Endothelial cell of umbilical vein (primary cell): ENCODE data around the gene IFITM10. TPM values are rescaled to one million over a fixed set of nuclear protein-coding genes. Genes with fewer than 3 reads are reported as not detected.

ENCODE experiments used
- BruUV-seq: library from RNA; stranded (reverse); fragments of 400-500 nt; replicated peaks from 2 replicates; lab custom pipeline; 2021; lab: Mats Ljungman, UMichigan
- CTCF ChIA-PET: fragments of 300-600, 350-600 bp; sonication (Branson Sonifier 250); formaldehyde crosslinking; loops from one replicate; lab custom pipeline; 2021; ENCODE audit warnings: antibody characterized with exemption, inconsistent platforms; lab: Charles Lee
- POLR2A ChIA-PET: fragments of 300-600, 350-600 bp; sonication (Branson Sonifier 250); formaldehyde crosslinking; loops from one replicate; lab custom pipeline; 2021; ENCODE audit warnings: antibody characterized with exemption, inconsistent platforms; lab: Charles Lee
- DNase-seq: peaks from one replicate; pipeline ENCODE4 v3.0.0-alpha.2; 2011; ENCODE audit warnings: low read depth, low spot score
- FAIRE-seq: peaks from 2 replicates; lab custom pipeline; 2011; peaks lifted over from hg19 to GRCh38; lab: Jason Lieb, UNC
- H2AFZ ChIP-seq: 2 replicates; pipeline ENCODE4 v1.6.0; 2012; ENCODE audit warnings: low read depth, low read length, control low read depth, inconsistent platforms
- H3K27ac ChIP-seq: 2 replicates; pipeline ENCODE4 v1.5.1; 2011; ENCODE audit warnings: low read depth, mild to moderate bottlenecking, control low read depth, low read length, moderate library complexity; ENCODE audit not compliant: insufficient read depth
- H3K27me3 ChIP-seq, 2 experiments: 2 replicates each; pipeline versions ENCODE4 v1.6.0 to v1.6.1; 2011; ENCODE audit warnings: low read length in 2 of 2, mixed read lengths in 1 of 2; ENCODE audit not compliant: control insufficient read depth in 2 of 2, insufficient read depth in 2 of 2
- H3K36me3 ChIP-seq, 2 experiments: 2 replicates in 1 of 2; 3 replicates in 1 of 2; pipeline ENCODE4 v1.5.1; 2011; ENCODE audit warnings: low read length in 2 of 2, mild to moderate bottlenecking in 1 of 2, moderate library complexity in 1 of 2; ENCODE audit not compliant: control insufficient read depth in 2 of 2, insufficient read depth in 2 of 2; ENCODE audit errors: extremely low read depth in 1 of 2
- H3K4me1 ChIP-seq: 3 replicates; pipeline ENCODE4 v1.5.1; 2011; ENCODE audit warnings: mild to moderate bottlenecking, low read length; ENCODE audit not compliant: control insufficient read depth, insufficient read depth; ENCODE audit errors: extremely low read depth
- H3K4me2 ChIP-seq: 2 replicates; pipeline ENCODE4 v1.6.1; 2011; ENCODE audit warnings: low read length, control low read depth, mixed read lengths; ENCODE audit not compliant: insufficient read depth
- H3K4me3 ChIP-seq, 3 experiments: fragments of 200-600 bp in 1 of 3; sonication (generic), shearing (Covaris generic) in 1 of 3; replicated peaks in 1 of 3; 2 replicates each; pipeline ENCODE4 v1.5.1; 2011 to 2016; ENCODE audit warnings: control low read depth in 3 of 3, low read length in 3 of 3, mild to moderate bottlenecking in 2 of 3, inconsistent platforms in 1 of 3, low read depth in 1 of 3, moderate library complexity in 1 of 3; ENCODE audit not compliant: insufficient read depth in 1 of 3
- H3K79me2 ChIP-seq: 2 replicates; pipeline ENCODE4 v1.6.0; 2012; ENCODE audit warnings: low read length, inconsistent platforms; ENCODE audit not compliant: control insufficient read depth, insufficient read depth
- H3K9ac ChIP-seq: replicated peaks from 2 replicates; pipeline ENCODE3; 2011; ENCODE audit warnings: low read length, control low read depth; ENCODE audit not compliant: insufficient read depth; ENCODE audit errors: extremely low read depth
- H3K9me1 ChIP-seq: replicated peaks from 3 replicates; pipeline ENCODE4 v1.6.0; 2011; ENCODE audit warnings: mild to moderate bottlenecking, low read length; ENCODE audit not compliant: control insufficient read depth, insufficient read depth; ENCODE audit errors: extremely low read depth
- H3K9me3 ChIP-seq: replicated peaks from 2 replicates; pipeline ENCODE4 v1.5.1; 2012; ENCODE audit warnings: low read length, inconsistent platforms; ENCODE audit not compliant: control insufficient read depth, insufficient read depth
- H4K20me1 ChIP-seq: replicated peaks from 2 replicates; pipeline ENCODE3; 2011; ENCODE audit warnings: mild to moderate bottlenecking, low read length; ENCODE audit not compliant: control insufficient read depth, insufficient read depth; ENCODE audit errors: extremely low read depth
- CTCF ChIP-seq, 2 donors: IDR thresholded peaks; 1 replicate in 1 of 2; 2 replicates in 1 of 2; pipeline ENCODE4 v1.5.1; 2011; ENCODE audit warnings: low read length in 2 of 2, mild to moderate bottlenecking in 2 of 2, moderate library complexity in 2 of 2, control low read depth in 1 of 2, inconsistent platforms in 1 of 2, low read depth in 1 of 2; ENCODE audit not compliant: insufficient read depth in 1 of 2; ENCODE audit errors: extremely low read depth in 1 of 2
- EZH2 ChIP-seq: IDR thresholded peaks from 2 replicates; pipeline ENCODE4 v1.6.1; 2012; ENCODE audit warnings: borderline replicate concordance, low read depth, mild to moderate bottlenecking, moderate library complexity, low read length, inconsistent platforms; ENCODE audit not compliant: severe bottlenecking
- FOS ChIP-seq: IDR thresholded peaks from 2 replicates; pipeline ENCODE4 v1.6.1; 2011; ENCODE audit warnings: mild to moderate bottlenecking, low read length, moderate library complexity, borderline replicate concordance; ENCODE audit not compliant: insufficient read depth
- GATA2 ChIP-seq: IDR thresholded peaks from 2 replicates; pipeline ENCODE4 v1.7.0; 2011; ENCODE audit warnings: low read depth, mild to moderate bottlenecking, moderate library complexity, mixed read lengths, low read length; ENCODE audit not compliant: insufficient read length, insufficient read depth
- JUN ChIP-seq: IDR thresholded peaks from 2 replicates; pipeline ENCODE4 v1.6.1; 2011; ENCODE audit warnings: borderline replicate concordance, low read depth; ENCODE audit not compliant: insufficient read length, insufficient read depth
- MAX ChIP-seq: IDR thresholded peaks from 2 replicates; pipeline ENCODE4 v1.6.1; 2011; ENCODE audit not compliant: insufficient read depth, insufficient read length
- MYC ChIP-seq: IDR thresholded peaks from one replicate; pipeline ENCODE4 v1.6.1; 2011; ENCODE audit warnings: mild to moderate bottlenecking, low read depth, low read length
- POLR2A ChIP-seq: IDR thresholded peaks from 2 replicates; pipeline ENCODE4 v1.6.1; 2012; ENCODE audit warnings: low read depth, mild to moderate bottlenecking, control low read depth, low read length
- POLR2AphosphoS5 ChIP-seq: IDR thresholded peaks from 2 replicates; pipeline ENCODE4 v1.6.1; 2012; ENCODE audit warnings: low read depth, mild to moderate bottlenecking, control low read depth, low read length, moderate library complexity; ENCODE audit not compliant: insufficient read depth
- dilution Hi-C: fragments of 300-500 bp; cut with MboI; formaldehyde crosslinking; loops from one replicate; pipeline ENCODE4 v1.15.0; 2019; ENCODE audit warnings: low sequenced_read_pairs; ENCODE audit not compliant: extremely low pct_ligation_motif_present
- intact Hi-C: fragments of 100-400 bp; cut with micrococcal nuclease; formaldehyde crosslinking; loops from one replicate; pipeline ENCODE4 v1.10.0; 2022
- polyA plus RNA-seq, 4 experiments: library from polyadenylated mRNA; depleted of rRNA in 3 of 4; stranded (reverse) in 3 of 4; unstranded in 1 of 4; fragments of >200 nt; gene quantifications; 2 replicates each; pipeline versions ENCODE4 v1.2.1 to v1.2.3, GENCODE V29; 2011 to 2012; ENCODE audit warnings: missing spikeins in 1 of 4
- total RNA-seq: library from RNA; stranded (reverse); gene quantifications from 2 replicates; pipeline ENCODE4 v1.2.3, GENCODE V29; 2021

The IFITM10 gene
- total and polyA plus RNA-seq, 2 donors (not counting 3 experiments of a cell fraction or from before 2014, with no cell fraction given), result 0.04 to 0.66 TPM

- H3K27ac ChIP-seq, result no peak overlapping the region
- CTCF ChIA-PET, result interaction anchor here (0.9 to 1.3 kb wide), 3 partner anchors 56 to 97 kb away, joined by 3 to 4 read pairs (median 3); no protein-coding TSS in a partner anchor
- TF ChIP-seq FOS (no peak), EZH2 (no peak), POLR2AphosphoS5 (no peak), POLR2A (no peak), GATA2 (no peak), CTCF (IDR thresholded peaks at IDR 0.05; ENCODE audit: extremely low read depth in 1 of 2, insufficient read depth in 1 of 2, low read depth in 1 of 2, low read length in 2 of 2) (no peak), MAX (no peak), JUN (no peak), MYC (no peak)
- H3K79me2 ChIP-seq, result no peaks in the 10 kb centered on the region
- FAIRE-seq (no peak), DNase-seq (no peak)
- H4K20me1 ChIP-seq, result no peaks in the 10 kb centered on the region
- no peaks in the 10 kb centered on the region for H3K9me3 ChIP-seq
- H3K9ac ChIP-seq, result no peak overlapping the region
- no peak overlapping the region for H2AFZ ChIP-seq
- dilution Hi-C loops, result no loop called here
- H3K36me3 ChIP-seq, result peaks cover 0 to 2% of the 10 kb centered on the region in 2 experiments
- BruUV-seq, result no TSS peak
- H3K27me3 ChIP-seq, result peaks cover 15 to 16% of the 10 kb centered on the region in 2 experiments
- no peaks in the 10 kb centered on the region for H3K9me1 ChIP-seq
- POLR2A ChIA-PET, result interaction anchor here (0.6 kb wide), 1 partner anchor 37 kb away, joined by 9 read pairs; no protein-coding TSS in a partner anchor
- H3K4me2 ChIP-seq, result no peak overlapping the region
- H3K4me3 ChIP-seq, result no peak overlapping the region
- no peaks in the 10 kb centered on the region for H3K4me1 ChIP-seq
- intact Hi-C loops, result no loop called here
Measured at GRCh38 chr11:1749395-1750351, 722 bp downstream of the IFITM10 start.
